HCT116 (cell line): ENCODE results near the gene CPNE4. TPM values are rescaled to one million over a fixed set of nuclear protein-coding genes. Genes with fewer than 3 reads are reported as not detected.

Experiments used
- ATAC-seq: fragments of 200-7000 bp; cut with Tn5 transposase; 2 replicates; pipeline ENCODE4 v1.9.1; 2020; ENCODE audit warnings: mild to moderate bottlenecking, moderate library complexity
- BruUV-seq: library from RNA; stranded (reverse); fragments of 400-500 nt; replicated peaks from 2 replicates; lab custom pipeline; 2021; lab: Mats Ljungman, UMichigan
- CTCF ChIA-PET: fragments of 300-600 bp; sonication (Branson Sonifier 250); formaldehyde crosslinking; loops from one replicate; lab custom pipeline; 2021; ENCODE audit warnings: antibody characterized with exemption; lab: Charles Lee
- POLR2A ChIA-PET: fragments of 300-600, 350-600 bp; sonication (Branson Sonifier 250); formaldehyde crosslinking; loops from one replicate; lab custom pipeline; 2021; ENCODE audit warnings: antibody characterized with exemption; lab: Charles Lee
- RAD21 ChIA-PET, 2 experiments: fragments of 300-600 bp; sonication (Branson Sonifier 250); formaldehyde crosslinking; loops; one replicate each; lab custom pipeline; 2023; ENCODE audit warnings: low total read pairs in 2 of 2; ENCODE audit not compliant: uncharacterized antibody in 2 of 2, unreplicated experiment in 2 of 2, low non-redundant PET in 1 of 2; lab: Charles Lee
- DNase-seq: peaks from one replicate; pipeline ENCODE4 v3.0.0-alpha.2; 2010; ENCODE audit warnings: low read depth, low spot score
- H2AFZ ChIP-seq: fragments of 200-600 bp; shearing (Covaris generic), sonication (generic); 2 replicates; pipeline ENCODE4 v1.6.1; 2017; ENCODE audit warnings: low read depth, mixed run types, mixed read lengths, antibody characterized with exemption, low read length; ENCODE audit not compliant: poor library complexity, severe bottlenecking
- H3K27ac ChIP-seq: 2 replicates; pipeline ENCODE4 v1.5.1; 2012; ENCODE audit warnings: low read depth, low read length
- H3K27me3 ChIP-seq: fragments of 200-600 bp; sonication (generic); 2 replicates; pipeline ENCODE4 v1.6.1; 2016; ENCODE audit warnings: mixed run types, low read length, mixed read lengths; ENCODE audit not compliant: insufficient read depth
- H3K36me3 ChIP-seq, 2 experiments: fragments of 200-500 bp in 1 of 2; fragments of 200-600 bp in 1 of 2; sonication (Bioruptor generic) in 1 of 2; sonication (generic) in 1 of 2; 2 replicates each; pipeline versions ENCODE4 v1.5.1 to v1.6.1; 2014 to 2016; ENCODE audit warnings: low read length in 2 of 2, inconsistent platforms in 1 of 2, mixed read lengths in 1 of 2, mixed run types in 1 of 2; ENCODE audit not compliant: insufficient read depth in 2 of 2, control insufficient read depth in 1 of 2
- H3K4me1 ChIP-seq, 2 experiments: fragments of 200-600 bp in 1 of 2; sonication (generic) in 1 of 2; 2 replicates each; pipeline versions ENCODE4 v1.5.1 to v1.6.1; 2012 to 2017; ENCODE audit warnings: low read length in 2 of 2, inconsistent platforms in 1 of 2, mild to moderate bottlenecking in 1 of 2, mixed read lengths in 1 of 2, mixed run types in 1 of 2, moderate library complexity in 1 of 2; ENCODE audit not compliant: insufficient read depth in 2 of 2, control insufficient read depth in 1 of 2
- H3K4me2 ChIP-seq: fragments of 200-600 bp; sonication (generic); 2 replicates; pipeline ENCODE4 v1.6.1; 2017; ENCODE audit warnings: mixed run types, low read length, mixed read lengths
- H3K4me3 ChIP-seq, 2 experiments: fragments of 200-600 bp in 1 of 2; sonication (generic) in 1 of 2; replicated peaks in 1 of 2; 2 replicates each; pipeline ENCODE4 v1.5.1; 2011 to 2016; ENCODE audit warnings: low read length in 2 of 2, control low read depth in 1 of 2, low read depth in 1 of 2, mild to moderate bottlenecking in 1 of 2, mixed read lengths in 1 of 2, mixed run types in 1 of 2
- H3K79me2 ChIP-seq: fragments of 200-600 bp; sonication (generic); 2 replicates; pipeline ENCODE4 v1.6.1; 2017; ENCODE audit warnings: mild to moderate bottlenecking, mixed run types, low read length, moderate library complexity, mixed read lengths; ENCODE audit not compliant: insufficient read depth
- H3K9ac ChIP-seq: fragments of 200-600 bp; sonication (generic); 2 replicates; pipeline ENCODE4 v1.6.1; 2016; ENCODE audit warnings: low read length, mixed read lengths
- H3K9me2 ChIP-seq: fragments of 200-600 bp; sonication (generic), shearing (Covaris generic); 2 replicates; pipeline ENCODE4 v1.6.1; 2017; ENCODE audit warnings: mixed run types, mild to moderate bottlenecking, moderate library complexity; ENCODE audit not compliant: insufficient read depth
- H3K9me3 ChIP-seq, 2 experiments: fragments of 200-500 bp in 1 of 2; fragments of 200-600 bp in 1 of 2; sonication (Bioruptor generic) in 1 of 2; sonication (generic) in 1 of 2; 2 replicates each; pipeline ENCODE4 v1.6.1; 2014 to 2017; ENCODE audit warnings: low read length in 2 of 2, mixed read lengths in 2 of 2, inconsistent platforms in 1 of 2, low read depth in 1 of 2, mild to moderate bottlenecking in 1 of 2, mixed run types in 1 of 2, moderate library complexity in 1 of 2; ENCODE audit not compliant: control insufficient read depth in 1 of 2, insufficient read depth in 1 of 2
- H4K20me1 ChIP-seq: fragments of 200-600 bp; sonication (generic), shearing (Covaris generic); 2 replicates; pipeline ENCODE4 v1.6.1; 2017; ENCODE audit warnings: mixed run types, mild to moderate bottlenecking, moderate library complexity; ENCODE audit not compliant: insufficient read depth
- CBX3 ChIP-seq: IDR thresholded peaks from 2 replicates; pipeline ENCODE4 v1.6.1; 2012; ENCODE audit warnings: low read depth
- EGR1 ChIP-seq: IDR thresholded peaks from 2 replicates; pipeline ENCODE4 v1.6.1; 2012; ENCODE audit warnings: low read depth
- ELF1 ChIP-seq: IDR thresholded peaks from 2 replicates; pipeline ENCODE4 v1.6.1; 2012; ENCODE audit warnings: low read depth, borderline replicate concordance
- EZH2 ChIP-seq: fragments of 200-600 bp; sonication (generic); IDR thresholded peaks from 2 replicates; pipeline ENCODE4 v1.6.1; 2017; ENCODE audit warnings: antibody characterized with exemption, mixed run types
- EZH2phosphoT487 ChIP-seq: fragments of 200-600 bp; IDR thresholded peaks from 2 replicates; pipeline ENCODE4 v1.6.1; 2018; ENCODE audit warnings: antibody characterized with exemption, borderline replicate concordance
- FOSL1 ChIP-seq: IDR thresholded peaks from 2 replicates; pipeline ENCODE4 v1.6.1; 2012; ENCODE audit warnings: low read depth
- POLR2A ChIP-seq: IDR thresholded peaks from 2 replicates; pipeline ENCODE4 v1.7.0; 2011; ENCODE audit warnings: borderline replicate concordance; ENCODE audit not compliant: insufficient read depth, insufficient read length; ENCODE audit errors: extremely low read depth
- POLR2AphosphoS5 ChIP-seq: IDR thresholded peaks from 2 replicates; pipeline ENCODE4 v1.6.1; 2011; ENCODE audit warnings: mild to moderate bottlenecking, low read depth, low read length, moderate library complexity
- RAD21 ChIP-seq: IDR thresholded peaks from 2 replicates; pipeline ENCODE4 v1.6.1; 2012; ENCODE audit warnings: low read depth, mild to moderate bottlenecking
- TCF7L2 ChIP-seq: IDR thresholded peaks from 2 replicates; pipeline ENCODE4 v1.7.0; 2011; ENCODE audit warnings: borderline replicate concordance, inconsistent platforms; ENCODE audit not compliant: insufficient read depth, insufficient read length; ENCODE audit errors: extremely low read depth
- ZBTB33 ChIP-seq: IDR thresholded peaks from 2 replicates; pipeline ENCODE4 v1.6.1; 2011; ENCODE audit warnings: mild to moderate bottlenecking, low read length, moderate library complexity; ENCODE audit not compliant: insufficient replicate concordance; ENCODE audit errors: extremely low read depth
- intact Hi-C: fragments of 100-400 bp; cut with micrococcal nuclease; formaldehyde crosslinking; loops from 2 replicates; pipeline ENCODE4 v1.10.0; 2022
- total RNA-seq: library from RNA; stranded (reverse); gene quantifications from one replicate; pipeline ENCODE4 v1.2.1, GENCODE V29; 2021; ENCODE audit not compliant: unreplicated experiment
- TF ChIP-seq, protein P1 (sequence below): IDR thresholded peaks from 2 replicates; pipeline ENCODE4 v1.6.1; 2012
- TF ChIP-seq, protein P2 (sequence below): IDR thresholded peaks from 2 replicates; pipeline ENCODE4 v1.6.1; 2012; ENCODE audit warnings: low read depth

CPNE4 gene
- total RNA-seq, 1 experiment from 2014 or later, result not detected

DNA sequence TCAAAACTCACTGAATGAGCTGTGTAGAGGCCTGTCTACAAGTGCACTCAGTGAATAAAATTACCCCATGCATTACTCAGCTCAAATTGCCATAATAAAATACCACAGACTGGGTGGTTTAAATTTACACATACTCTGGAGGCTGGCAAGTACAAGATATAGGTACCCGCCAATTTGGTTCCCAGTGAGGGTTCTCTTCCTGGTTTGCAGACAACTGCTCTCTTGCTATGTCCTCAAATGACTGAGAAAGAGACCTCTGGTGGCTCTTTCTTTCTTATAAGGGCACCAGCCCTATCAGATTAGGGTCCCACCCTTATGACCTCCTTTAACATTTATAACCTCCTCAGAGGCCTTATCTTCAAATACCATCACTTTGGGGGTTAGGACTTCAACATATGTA lies 237.0 kb downstream of the CPNE4 start:
- no peaks in the 10 kb centered on the region for H3K9me2 ChIP-seq
- peaks cover 27% of the 10 kb centered on the region for H3K27me3 ChIP-seq
- BruUV-seq, result no TSS peak
- POLR2A ChIA-PET, result no interaction called here
- H3K27ac ChIP-seq, result no peak overlapping the region
- H3K4me2 ChIP-seq, result no peak overlapping the region
- H3K9me3 ChIP-seq, result no peaks in the 10 kb centered on the region
- DNase-seq, result no peak
- no peaks in the 10 kb centered on the region for H3K4me1 ChIP-seq
- H2AFZ ChIP-seq, result no peak overlapping the region
- no peak overlapping the region for H3K9ac ChIP-seq
- H3K36me3 ChIP-seq, result no peaks in the 10 kb centered on the region
- H3K4me3 ChIP-seq, result no peak overlapping the region
- ATAC-seq, result no peak
- CTCF ChIA-PET, result no interaction called here
- no peaks in the 10 kb centered on the region for H4K20me1 ChIP-seq
- RAD21 ChIA-PET, result no interaction called here
- intact Hi-C loops, result loop anchor here (10.0 kb wide), 1 partner anchor 763 kb away; no protein-coding TSS in a partner anchor
- H3K79me2 ChIP-seq, result no peaks in the 10 kb centered on the region
- no peak for TF ChIP-seq RAD21
- TF ChIP-seq, all 23 proteins: peak for 0

DNA sequence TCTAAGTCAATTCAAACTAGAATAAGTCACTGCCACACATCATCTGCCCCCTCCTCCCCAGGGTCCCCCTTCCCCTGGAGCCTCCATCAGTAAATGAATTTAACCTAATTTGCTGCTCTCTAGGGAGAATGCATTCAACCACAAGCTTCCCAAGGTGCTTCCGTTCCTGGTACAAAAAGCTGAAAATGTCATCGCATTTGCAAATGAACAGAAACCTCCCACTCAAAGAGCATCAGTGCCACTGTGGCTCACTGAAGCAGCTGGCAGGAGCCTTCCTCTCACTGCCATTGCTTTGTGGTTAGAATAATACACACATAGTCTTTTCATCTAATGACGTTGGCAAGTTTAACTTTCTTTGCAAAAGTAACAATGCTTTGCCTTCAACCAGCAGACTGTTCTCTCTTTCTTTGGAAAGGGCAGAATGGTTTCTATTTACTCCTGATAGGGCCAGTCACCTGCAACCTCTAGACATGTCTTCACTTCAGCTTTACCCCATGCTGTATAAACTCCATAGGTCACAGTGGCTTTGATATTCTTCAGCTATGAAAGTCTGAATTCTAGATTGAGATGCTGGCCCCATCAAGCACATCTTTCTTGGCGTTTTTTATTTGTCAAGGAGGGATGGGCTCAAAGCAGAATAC lies 238.1 kb downstream of the CPNE4 start:
- H3K36me3 ChIP-seq, result no peaks in the 10 kb centered on the region
- no peak overlapping the region for H3K27ac ChIP-seq
- H3K4me2 ChIP-seq, result no peak overlapping the region
- RAD21 ChIA-PET, result no interaction called here
- H2AFZ ChIP-seq, result no peak overlapping the region
- TF ChIP-seq, protein P1, sequence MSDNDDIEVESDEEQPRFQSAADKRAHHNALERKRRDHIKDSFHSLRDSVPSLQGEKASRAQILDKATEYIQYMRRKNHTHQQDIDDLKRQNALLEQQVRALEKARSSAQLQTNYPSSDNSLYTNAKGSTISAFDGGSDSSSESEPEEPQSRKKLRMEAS, result no peak
- TF ChIP-seq EGR1 (no peak), POLR2AphosphoS5 (no peak), EZH2phosphoT487 (no peak), CBX3 (no peak), EZH2 (no peak), FOSL1 (no peak), POLR2A (no peak), TCF7L2 (no peak), ZBTB33 (no peak), ELF1 (no peak)
- TF ChIP-seq, protein P2, sequence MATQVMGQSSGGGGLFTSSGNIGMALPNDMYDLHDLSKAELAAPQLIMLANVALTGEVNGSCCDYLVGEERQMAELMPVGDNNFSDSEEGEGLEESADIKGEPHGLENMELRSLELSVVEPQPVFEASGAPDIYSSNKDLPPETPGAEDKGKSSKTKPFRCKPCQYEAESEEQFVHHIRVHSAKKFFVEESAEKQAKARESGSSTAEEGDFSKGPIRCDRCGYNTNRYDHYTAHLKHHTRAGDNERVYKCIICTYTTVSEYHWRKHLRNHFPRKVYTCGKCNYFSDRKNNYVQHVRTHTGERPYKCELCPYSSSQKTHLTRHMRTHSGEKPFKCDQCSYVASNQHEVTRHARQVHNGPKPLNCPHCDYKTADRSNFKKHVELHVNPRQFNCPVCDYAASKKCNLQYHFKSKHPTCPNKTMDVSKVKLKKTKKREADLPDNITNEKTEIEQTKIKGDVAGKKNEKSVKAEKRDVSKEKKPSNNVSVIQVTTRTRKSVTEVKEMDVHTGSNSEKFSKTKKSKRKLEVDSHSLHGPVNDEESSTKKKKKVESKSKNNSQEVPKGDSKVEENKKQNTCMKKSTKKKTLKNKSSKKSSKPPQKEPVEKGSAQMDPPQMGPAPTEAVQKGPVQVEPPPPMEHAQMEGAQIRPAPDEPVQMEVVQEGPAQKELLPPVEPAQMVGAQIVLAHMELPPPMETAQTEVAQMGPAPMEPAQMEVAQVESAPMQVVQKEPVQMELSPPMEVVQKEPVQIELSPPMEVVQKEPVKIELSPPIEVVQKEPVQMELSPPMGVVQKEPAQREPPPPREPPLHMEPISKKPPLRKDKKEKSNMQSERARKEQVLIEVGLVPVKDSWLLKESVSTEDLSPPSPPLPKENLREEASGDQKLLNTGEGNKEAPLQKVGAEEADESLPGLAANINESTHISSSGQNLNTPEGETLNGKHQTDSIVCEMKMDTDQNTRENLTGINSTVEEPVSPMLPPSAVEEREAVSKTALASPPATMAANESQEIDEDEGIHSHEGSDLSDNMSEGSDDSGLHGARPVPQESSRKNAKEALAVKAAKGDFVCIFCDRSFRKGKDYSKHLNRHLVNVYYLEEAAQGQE, result no peak
- H4K20me1 ChIP-seq, result no peaks in the 10 kb centered on the region
- peaks cover 16% of the 10 kb centered on the region; the same call in 1 of the 2 replicates for H3K27me3 ChIP-seq
- no peaks in the 10 kb centered on the region for H3K79me2 ChIP-seq
- no peak overlapping the region for H3K4me3 ChIP-seq
- POLR2A ChIA-PET, result no interaction called here
- intact Hi-C loops, result loop anchor here (10.0 kb wide), 1 partner anchor 762 kb away; no protein-coding TSS in a partner anchor
- H3K9me2 ChIP-seq, result no peaks in the 10 kb centered on the region
- H3K9ac ChIP-seq, result no peak overlapping the region
- H3K9me3 ChIP-seq, result no peaks in the 10 kb centered on the region
- no peaks in the 10 kb centered on the region for H3K4me1 ChIP-seq
- DNase-seq, result no peak
- CTCF ChIA-PET, result interaction anchor here (1.3 to 1.5 kb wide), 2 partner anchors 230 to 233 kb away, joined by 4 to 5 read pairs; no protein-coding TSS in a partner anchor
- BruUV-seq, result no TSS peak
- no peak for ATAC-seq
